HEK293 (cell line): ENCODE measurements around the gene ZMYND12.

Source experiments
- CTCF ChIA-PET: fragments of 350-600 bp; formaldehyde crosslinking; extraction: SDS; loops from one replicate; lab custom pipeline; 2021; ENCODE audit warnings: antibody characterized with exemption; lab: Yijun Ruan, JAX
- POLR2A ChIA-PET: fragments of 300-600 bp; formaldehyde crosslinking; extraction: SDS; loops from one replicate; lab custom pipeline; 2020; ENCODE audit warnings: antibody characterized with exemption, inconsistent platforms; lab: Yijun Ruan, JAX
- H3K27ac ChIP-seq: fragments of 200-500 bp; sonication (Bioruptor generic); 2 replicates; pipeline ENCODE4 v1.5.1; 2014; ENCODE audit warnings: low read depth, low read length, control low read depth, inconsistent platforms; ENCODE audit errors: extremely low read depth
- H3K36me3 ChIP-seq, 2 experiments: fragments of 200-500 bp in 1 of 2; sonication (Bioruptor generic) in 1 of 2; 1 replicate in 1 of 2; 2 replicates in 1 of 2; pipeline ENCODE4 v1.5.1; 2014 to 2017; ENCODE audit warnings: inconsistent platforms in 2 of 2, low read length in 2 of 2; ENCODE audit not compliant: control insufficient read depth in 2 of 2, insufficient read depth in 1 of 2
- H3K4me1 ChIP-seq: fragments of 200-500 bp; sonication (Bioruptor generic); 2 replicates; pipeline ENCODE4 v1.5.1; 2014; ENCODE audit warnings: mild to moderate bottlenecking, low read length, inconsistent platforms; ENCODE audit not compliant: control insufficient read depth, insufficient read depth
- H3K4me3 ChIP-seq: 2 replicates; pipeline ENCODE4 v1.5.1; 2011; ENCODE audit warnings: low read depth, mild to moderate bottlenecking, control low read depth, low read length, moderate library complexity
- H3K9me3 ChIP-seq: fragments of 200-500 bp; sonication (Bioruptor generic); 2 replicates; pipeline ENCODE4 v1.5.1; 2014; ENCODE audit warnings: low read depth, low read length, inconsistent platforms; ENCODE audit not compliant: control insufficient read depth, insufficient read depth
- GLIS2 ChIP-seq: fragments of 450-650 bp; formaldehyde crosslinking; IDR thresholded peaks from 2 replicates; pipeline ENCODE4 v1.5.1; 2016; ENCODE audit warnings: missing biosample characterization, missing genetic modification characterization
- HOXA7 ChIP-seq: sonication (generic); formaldehyde crosslinking; IDR thresholded peaks from 2 replicates; pipeline ENCODE4 v1.8.1; 2022; ENCODE audit warnings: missing genetic modification reagents, borderline replicate concordance
- REPIN1 ChIP-seq: fragments of 450-650 bp; formaldehyde crosslinking; IDR thresholded peaks from 2 replicates; pipeline ENCODE4 v1.5.1; 2017; ENCODE audit warnings: missing biosample characterization, missing genetic modification characterization, low read depth
- SALL2 ChIP-seq: fragments of 450-650 bp; formaldehyde crosslinking; IDR thresholded peaks from 2 replicates; pipeline ENCODE4 v1.5.0; 2017; ENCODE audit warnings: missing biosample characterization, mild to moderate bottlenecking, missing genetic modification characterization, borderline replicate concordance
- WT1 ChIP-seq: fragments of 450-650 bp; formaldehyde crosslinking; IDR thresholded peaks from 2 replicates; pipeline ENCODE4 v1.5.1; 2016; ENCODE audit warnings: missing biosample characterization, missing genetic modification characterization
- YY2 ChIP-seq: fragments of 450-650 bp; formaldehyde crosslinking; IDR thresholded peaks from 2 replicates; pipeline ENCODE4 v1.5.1; 2016; ENCODE audit warnings: missing biosample characterization, missing genetic modification characterization
- ZBTB10 ChIP-seq: fragments of 450-650 bp; formaldehyde crosslinking; IDR thresholded peaks from 2 replicates; pipeline ENCODE4 v1.5.1; 2016; ENCODE audit warnings: missing biosample characterization, missing genetic modification characterization
- ZBTB20 ChIP-seq: fragments of 450-650 bp; formaldehyde crosslinking; IDR thresholded peaks from 2 replicates; pipeline ENCODE4 v1.5.1; 2016; ENCODE audit warnings: missing biosample characterization, missing genetic modification characterization
- ZBTB6 ChIP-seq: fragments of 450-650 bp; formaldehyde crosslinking; IDR thresholded peaks from 2 replicates; pipeline ENCODE4 v1.5.1; 2017; ENCODE audit warnings: missing biosample characterization, missing genetic modification characterization
- ZFP3 ChIP-seq: fragments of 450-650 bp; formaldehyde crosslinking; IDR thresholded peaks from 2 replicates; pipeline ENCODE4 v1.5.1; 2016; ENCODE audit warnings: low read depth, missing biosample characterization, missing genetic modification characterization
- ZFP37 ChIP-seq: fragments of 450-650 bp; formaldehyde crosslinking; IDR thresholded peaks from 2 replicates; pipeline ENCODE4 v1.5.1; 2016; ENCODE audit warnings: missing biosample characterization, missing genetic modification characterization
- ZNF354C ChIP-seq: fragments of 450-650 bp; formaldehyde crosslinking; IDR thresholded peaks from 2 replicates; pipeline ENCODE4 v1.5.1; 2016; ENCODE audit warnings: missing biosample characterization, missing genetic modification characterization, low read depth, borderline replicate concordance
- ZNF549 ChIP-seq: fragments of 450-650 bp; IDR thresholded peaks from 2 replicates; pipeline ENCODE4 v1.5.1; 2018; ENCODE audit warnings: missing biosample characterization, missing genetic modification characterization, mild to moderate bottlenecking, inconsistent platforms, moderate library complexity
- ZNF580 ChIP-seq: fragments of 450-650 bp; formaldehyde crosslinking; IDR thresholded peaks from 2 replicates; pipeline ENCODE4 v1.5.1; 2016; ENCODE audit warnings: missing biosample characterization, missing genetic modification characterization
- ZNF600 ChIP-seq: fragments of 450-650 bp; formaldehyde crosslinking; IDR thresholded peaks from 2 replicates; pipeline ENCODE4 v1.5.1; 2016; ENCODE audit warnings: missing biosample characterization, missing genetic modification characterization
- ZNF677 ChIP-seq: fragments of 450-650 bp; IDR thresholded peaks from 2 replicates; pipeline ENCODE4 v1.5.0; 2018; ENCODE audit warnings: missing biosample characterization, mild to moderate bottlenecking, missing genetic modification characterization, moderate library complexity
- ZNF692 ChIP-seq: fragments of 450-650 bp; formaldehyde crosslinking; IDR thresholded peaks from 2 replicates; pipeline ENCODE4 v1.5.1; 2016; ENCODE audit warnings: missing biosample characterization, missing genetic modification characterization
- ZNF76 ChIP-seq: fragments of 450-650 bp; formaldehyde crosslinking; IDR thresholded peaks from 2 replicates; pipeline ENCODE4; 2016; ENCODE audit warnings: low read depth, missing biosample characterization, missing genetic modification characterization, borderline replicate concordance
- ZNF791 ChIP-seq: fragments of 450-650 bp; formaldehyde crosslinking; IDR thresholded peaks from 2 replicates; pipeline ENCODE4 v1.5.1; 2016; ENCODE audit warnings: missing biosample characterization, missing genetic modification characterization
- TF ChIP-seq, protein P1 (sequence below): fragments of 450-650 bp; formaldehyde crosslinking; IDR thresholded peaks from 2 replicates; pipeline ENCODE4 v1.5.1; 2017; ENCODE audit warnings: missing biosample characterization, missing genetic modification characterization

ZMYND12 gene

DNA sequence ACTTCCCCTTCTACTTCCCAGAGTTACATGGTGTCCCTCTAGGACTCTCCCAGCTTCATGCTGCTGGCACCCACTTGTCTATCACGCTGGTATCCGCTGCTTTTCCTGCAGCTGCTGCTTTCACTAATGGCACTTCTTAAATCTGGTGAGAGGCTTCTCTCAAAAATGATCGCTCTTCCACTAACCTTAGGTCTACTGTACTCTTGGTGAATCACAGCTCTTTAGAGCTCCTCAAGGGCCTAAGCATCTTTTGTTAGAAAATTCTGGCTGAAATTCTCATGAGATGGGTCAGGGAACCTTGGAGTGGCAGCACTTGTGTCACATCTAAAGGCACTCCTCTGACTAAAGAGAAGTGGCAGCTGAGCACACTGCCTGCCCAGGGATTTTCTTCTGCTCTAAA lies 32.1 kb downstream of the ZMYND12 start (continued):
- TF ChIP-seq REPIN1 (tag by site-specific recombination), result no peak
- TF ChIP-seq ZNF549 (tag by site-specific recombination), result no peak
- TF ChIP-seq GLIS2 (tag by site-specific recombination), result no peak
- TF ChIP-seq, all 188 proteins: peak for 0

GRCh38 chr1:42422737-42423136 lies 33.1 kb downstream of the ZMYND12 start:
- TF ChIP-seq ZNF600 (tag by site-specific recombination) (no peak), ZBTB20 (tag by site-specific recombination) (no peak), YY2 (tag by site-specific recombination) (no peak), ZFP37 (tag by site-specific recombination) (no peak), SALL2 (tag by site-specific recombination) (no peak), ZFP3 (tag by site-specific recombination) (no peak), ZNF76 (no peak), ZBTB6 (tag by site-specific recombination) (no peak), ZNF354C (tag by site-specific recombination) (no peak), ZBTB10 (tag by site-specific recombination) (no peak), ZNF580 (tag by site-specific recombination) (no peak), ZNF791 (no peak), ZNF692 (tag by site-specific recombination) (no peak), WT1 (tag by site-specific recombination) (no peak), HOXA7 (CRISPR knock-in tag) (no peak), ZNF677 (tag by site-specific recombination) (no peak)
- TF ChIP-seq, protein P1, sequence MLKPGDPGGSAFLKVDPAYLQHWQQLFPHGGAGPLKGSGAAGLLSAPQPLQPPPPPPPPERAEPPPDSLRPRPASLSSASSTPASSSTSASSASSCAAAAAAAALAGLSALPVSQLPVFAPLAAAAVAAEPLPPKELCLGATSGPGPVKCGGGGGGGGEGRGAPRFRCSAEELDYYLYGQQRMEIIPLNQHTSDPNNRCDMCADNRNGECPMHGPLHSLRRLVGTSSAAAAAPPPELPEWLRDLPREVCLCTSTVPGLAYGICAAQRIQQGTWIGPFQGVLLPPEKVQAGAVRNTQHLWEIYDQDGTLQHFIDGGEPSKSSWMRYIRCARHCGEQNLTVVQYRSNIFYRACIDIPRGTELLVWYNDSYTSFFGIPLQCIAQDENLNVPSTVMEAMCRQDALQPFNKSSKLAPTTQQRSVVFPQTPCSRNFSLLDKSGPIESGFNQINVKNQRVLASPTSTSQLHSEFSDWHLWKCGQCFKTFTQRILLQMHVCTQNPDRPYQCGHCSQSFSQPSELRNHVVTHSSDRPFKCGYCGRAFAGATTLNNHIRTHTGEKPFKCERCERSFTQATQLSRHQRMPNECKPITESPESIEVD (tag by site-specific recombination), result no peak
- CTCF ChIA-PET, result interaction anchor here (0.9 kb wide), 1 partner anchor 249 kb away, joined by 3 read pairs; no protein-coding TSS in a partner anchor

More at GRCh38 chr1:42422737-42423136, 33.1 kb downstream of the ZMYND12 start:
- Histone ChIP-seq H3K4me3 (no peak overlapping the region), H3K4me1 (peaks cover 11% of the 10 kb centered on the region), H3K27ac (no peak overlapping the region), H3K9me3 (no peaks in the 10 kb centered on the region), H3K36me3 (no peaks in the 10 kb centered on the region)
- POLR2A ChIA-PET, result no interaction called here
